Loucy (cell line): ENCODE measurements around the gene SHB.

Source experiments
- H2AFZ ChIP-seq: fragments of 200-600 bp; sonication (generic); 2 replicates; pipeline ENCODE4 v1.6.0; 2016; ENCODE audit warnings: antibody characterized with exemption, mild to moderate bottlenecking, low read length, moderate library complexity
- H3F3A ChIP-seq: fragments of 200-600 bp; 2 replicates; pipeline ENCODE4 v1.6.0; 2016; ENCODE audit warnings: antibody characterized with exemption, low read depth, mild to moderate bottlenecking
- H3K27me3 ChIP-seq: fragments of 200-600 bp; sonication (generic); 2 replicates; pipeline ENCODE4 v1.6.1; 2014; ENCODE audit warnings: low read length, mild to moderate bottlenecking; ENCODE audit not compliant: insufficient read depth, poor library complexity, severe bottlenecking
- H3K36me3 ChIP-seq: fragments of 200-600 bp; sonication (generic); 2 replicates; pipeline ENCODE4 v1.6.1; 2016; ENCODE audit warnings: low read length; ENCODE audit not compliant: insufficient read depth
- H3K4me1 ChIP-seq: fragments of 200-600 bp; sonication (generic); 2 replicates; pipeline ENCODE4 v1.5.1; 2014; ENCODE audit warnings: low read length, mild to moderate bottlenecking; ENCODE audit not compliant: insufficient read depth, poor library complexity, severe bottlenecking
- H3K4me2 ChIP-seq: fragments of 200-600 bp; sonication (generic); 2 replicates; pipeline ENCODE4 v1.6.0; 2014; ENCODE audit warnings: antibody characterized with exemption, low read length, low read depth, mild to moderate bottlenecking; ENCODE audit not compliant: poor library complexity, severe bottlenecking
- H3K4me3 ChIP-seq: fragments of 200-600 bp; sonication (generic); 2 replicates; pipeline ENCODE4 v1.5.1; 2014; ENCODE audit warnings: low read length, mild to moderate bottlenecking, mixed read lengths; ENCODE audit not compliant: poor library complexity, severe bottlenecking
- H3K79me2 ChIP-seq: fragments of 200-600 bp; sonication (generic); 2 replicates; pipeline ENCODE4 v1.6.1; 2014; ENCODE audit warnings: low read length; ENCODE audit not compliant: insufficient read depth
- H3K9ac ChIP-seq: fragments of 200-600 bp; sonication (generic); 2 replicates; pipeline ENCODE4 v1.6.0; 2014; ENCODE audit warnings: mild to moderate bottlenecking, low read depth, low read length, moderate library complexity; ENCODE audit not compliant: poor library complexity, severe bottlenecking
- H3K9me2 ChIP-seq: fragments of 200-600 bp; sonication (generic); replicated peaks from 2 replicates; pipeline ENCODE4 v1.6.1; 2016; ENCODE audit warnings: low read depth, low read length, mixed read lengths
- H3K9me3 ChIP-seq: fragments of 200-600 bp; sonication (generic); 2 replicates; pipeline ENCODE4 v1.6.1; 2014; ENCODE audit warnings: mild to moderate bottlenecking, antibody characterized with exemption, low read length, low read depth; ENCODE audit not compliant: insufficient read depth
- H4K20me1 ChIP-seq: fragments of 200-600 bp; sonication (generic); 2 replicates; pipeline ENCODE4 v1.6.0; 2014; ENCODE audit warnings: antibody characterized with exemption, low read length, mild to moderate bottlenecking; ENCODE audit not compliant: insufficient read depth, poor library complexity, severe bottlenecking
- EZH2phosphoT487 ChIP-seq: fragments of 200-600 bp; IDR thresholded peaks from 2 replicates; pipeline ENCODE4 v1.6.1; 2018; ENCODE audit warnings: antibody characterized with exemption, mild to moderate bottlenecking, moderate library complexity, borderline replicate concordance
- TF ChIP-seq, protein P1 (sequence below): fragments of 200-600 bp; sonication (generic); conservative IDR thresholded peaks from 2 replicates; pipeline ENCODE4 v1.5.1; 2014; ENCODE audit warnings: mild to moderate bottlenecking, antibody characterized with exemption, low read length

SHB gene

DNA sequence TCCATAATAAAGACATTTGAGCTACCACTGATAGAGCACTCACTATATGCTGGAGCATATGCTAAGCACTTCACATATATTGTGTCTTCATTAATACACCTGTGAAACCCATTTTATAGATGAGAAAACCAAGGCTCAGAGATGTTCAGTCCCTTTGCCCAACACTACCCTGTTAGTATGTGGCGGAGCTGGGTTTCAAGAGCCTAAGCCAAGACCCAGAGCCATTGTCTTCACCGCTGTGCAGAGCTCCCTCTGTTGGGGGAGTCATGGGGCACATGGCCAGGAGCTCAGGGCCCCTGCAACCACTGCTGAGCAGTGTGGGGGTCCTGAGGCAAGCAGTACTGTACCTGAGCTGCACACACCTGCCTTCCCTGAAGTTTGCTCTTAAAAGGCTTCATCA, 127.8 kb downstream of the SHB start:
- H3K4me3 ChIP-seq = no peak overlapping the region
- no peaks in the 10 kb centered on the region for H4K20me1 ChIP-seq
- H3K4me2 ChIP-seq = no peak overlapping the region
- TF ChIP-seq, protein P1, sequence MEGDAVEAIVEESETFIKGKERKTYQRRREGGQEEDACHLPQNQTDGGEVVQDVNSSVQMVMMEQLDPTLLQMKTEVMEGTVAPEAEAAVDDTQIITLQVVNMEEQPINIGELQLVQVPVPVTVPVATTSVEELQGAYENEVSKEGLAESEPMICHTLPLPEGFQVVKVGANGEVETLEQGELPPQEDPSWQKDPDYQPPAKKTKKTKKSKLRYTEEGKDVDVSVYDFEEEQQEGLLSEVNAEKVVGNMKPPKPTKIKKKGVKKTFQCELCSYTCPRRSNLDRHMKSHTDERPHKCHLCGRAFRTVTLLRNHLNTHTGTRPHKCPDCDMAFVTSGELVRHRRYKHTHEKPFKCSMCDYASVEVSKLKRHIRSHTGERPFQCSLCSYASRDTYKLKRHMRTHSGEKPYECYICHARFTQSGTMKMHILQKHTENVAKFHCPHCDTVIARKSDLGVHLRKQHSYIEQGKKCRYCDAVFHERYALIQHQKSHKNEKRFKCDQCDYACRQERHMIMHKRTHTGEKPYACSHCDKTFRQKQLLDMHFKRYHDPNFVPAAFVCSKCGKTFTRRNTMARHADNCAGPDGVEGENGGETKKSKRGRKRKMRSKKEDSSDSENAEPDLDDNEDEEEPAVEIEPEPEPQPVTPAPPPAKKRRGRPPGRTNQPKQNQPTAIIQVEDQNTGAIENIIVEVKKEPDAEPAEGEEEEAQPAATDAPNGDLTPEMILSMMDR = peak; percentile 15; the same call in 1 of the 2 replicates
- no peak for TF ChIP-seq EZH2phosphoT487
- no peaks in the 10 kb centered on the region for H3K4me1 ChIP-seq
- no peaks in the 10 kb centered on the region for H3K9me2 ChIP-seq
- no peaks in the 10 kb centered on the region for H3K79me2 ChIP-seq
- no peaks in the 10 kb centered on the region for H3K9me3 ChIP-seq
- no peak overlapping the region for H3K9ac ChIP-seq
- H3F3A ChIP-seq = no peaks in the 10 kb centered on the region
- no peaks in the 10 kb centered on the region for H3K27me3 ChIP-seq
- no peaks in the 10 kb centered on the region for H3K36me3 ChIP-seq
- no peak overlapping the region for H2AFZ ChIP-seq

DNA sequence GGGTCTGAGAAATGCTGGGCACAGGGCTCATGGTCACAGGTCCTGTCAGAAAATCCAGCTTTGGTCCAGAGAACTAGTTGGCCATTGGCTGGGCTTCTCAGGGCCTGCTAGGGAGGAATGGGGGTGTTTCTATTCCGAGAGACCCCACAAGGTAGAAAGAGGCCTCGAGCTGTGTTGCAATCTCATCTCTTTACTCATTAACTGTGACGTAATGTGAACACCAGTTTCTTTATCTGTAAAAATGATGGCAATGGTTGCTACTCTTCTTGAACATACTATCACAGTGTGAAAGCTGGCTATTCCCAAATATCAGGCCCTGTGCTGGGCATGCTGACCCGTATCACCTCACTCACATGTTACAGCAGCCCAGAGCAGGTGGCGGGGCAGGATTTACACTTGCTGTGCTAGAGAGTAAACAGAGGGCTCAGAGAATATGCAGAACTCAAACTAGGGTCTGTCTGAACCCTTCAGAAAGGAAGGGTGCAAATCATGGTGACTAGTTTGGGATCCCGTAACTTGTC, 129.4 kb downstream of the SHB start:
- no peaks in the 10 kb centered on the region for H3K79me2 ChIP-seq
- H3K4me3 ChIP-seq = no peak overlapping the region
- H3K4me2 ChIP-seq = no peak overlapping the region
- H3K27me3 ChIP-seq = no peaks in the 10 kb centered on the region
- no peak overlapping the region for H2AFZ ChIP-seq
- no peaks in the 10 kb centered on the region for H3K9me2 ChIP-seq
- H3K4me1 ChIP-seq = no peaks in the 10 kb centered on the region
- H3K9ac ChIP-seq = no peak overlapping the region
- no peak for TF ChIP-seq EZH2phosphoT487
- TF ChIP-seq, protein P1 = no peak
- H4K20me1 ChIP-seq = no peaks in the 10 kb centered on the region
- no peaks in the 10 kb centered on the region for H3K36me3 ChIP-seq
- no peaks in the 10 kb centered on the region for H3K9me3 ChIP-seq
- no peaks in the 10 kb centered on the region for H3F3A ChIP-seq

DNA sequence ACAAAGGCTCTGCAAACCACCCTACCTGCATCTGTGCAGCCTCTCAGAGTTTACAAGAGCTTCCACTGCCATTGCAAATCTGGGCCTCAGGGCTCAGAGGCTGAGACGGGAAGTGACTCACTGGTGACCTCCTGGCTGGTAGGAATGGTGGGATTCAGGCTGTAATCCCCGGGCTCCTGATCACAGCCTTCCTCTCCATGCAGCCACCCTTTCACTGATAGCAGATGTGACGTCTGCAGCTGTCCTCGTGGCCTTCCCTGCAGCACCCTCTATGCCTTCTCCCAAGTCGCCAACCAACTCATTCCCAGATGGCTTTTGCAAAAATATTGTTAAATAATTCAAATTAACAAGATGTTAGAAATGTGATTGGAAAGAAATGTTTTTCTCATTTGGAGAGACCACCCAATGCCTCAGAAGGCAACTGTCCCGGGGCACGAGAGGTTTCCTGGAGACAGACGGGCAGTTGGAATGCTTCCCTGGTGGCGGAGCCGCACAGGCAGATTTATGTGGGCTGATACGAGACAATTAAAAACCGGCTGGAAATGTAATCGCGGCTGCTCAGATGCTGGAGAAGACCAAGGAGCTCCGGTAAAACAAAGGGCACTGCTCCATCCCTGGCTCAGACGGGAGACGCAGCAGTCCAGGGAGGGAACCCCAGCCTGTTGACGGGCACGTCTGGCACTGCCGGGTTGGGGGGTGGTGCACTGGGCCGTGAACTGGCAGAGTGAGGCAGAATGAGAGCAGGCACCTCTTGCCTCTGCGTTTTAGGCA, 130.7 kb downstream of the SHB start:
- no peak overlapping the region for H3K4me3 ChIP-seq
- H3K36me3 ChIP-seq = no peaks in the 10 kb centered on the region
- no peaks in the 10 kb centered on the region for H3K4me1 ChIP-seq
- H3K79me2 ChIP-seq = no peaks in the 10 kb centered on the region
- H3K9ac ChIP-seq = no peak overlapping the region
- no peaks in the 10 kb centered on the region for H3K9me2 ChIP-seq
- H4K20me1 ChIP-seq = no peaks in the 10 kb centered on the region
- H3K4me2 ChIP-seq = no peak overlapping the region
- H3K9me3 ChIP-seq = no peaks in the 10 kb centered on the region
- no peak overlapping the region for H2AFZ ChIP-seq
- TF ChIP-seq, protein P1 = no peak
- TF ChIP-seq EZH2phosphoT487 = no peak
- H3K27me3 ChIP-seq = no peaks in the 10 kb centered on the region
- no peaks in the 10 kb centered on the region for H3F3A ChIP-seq
